ENCODE measurements around the gene SUPT5H.

Gene SUPT5H

DNA sequence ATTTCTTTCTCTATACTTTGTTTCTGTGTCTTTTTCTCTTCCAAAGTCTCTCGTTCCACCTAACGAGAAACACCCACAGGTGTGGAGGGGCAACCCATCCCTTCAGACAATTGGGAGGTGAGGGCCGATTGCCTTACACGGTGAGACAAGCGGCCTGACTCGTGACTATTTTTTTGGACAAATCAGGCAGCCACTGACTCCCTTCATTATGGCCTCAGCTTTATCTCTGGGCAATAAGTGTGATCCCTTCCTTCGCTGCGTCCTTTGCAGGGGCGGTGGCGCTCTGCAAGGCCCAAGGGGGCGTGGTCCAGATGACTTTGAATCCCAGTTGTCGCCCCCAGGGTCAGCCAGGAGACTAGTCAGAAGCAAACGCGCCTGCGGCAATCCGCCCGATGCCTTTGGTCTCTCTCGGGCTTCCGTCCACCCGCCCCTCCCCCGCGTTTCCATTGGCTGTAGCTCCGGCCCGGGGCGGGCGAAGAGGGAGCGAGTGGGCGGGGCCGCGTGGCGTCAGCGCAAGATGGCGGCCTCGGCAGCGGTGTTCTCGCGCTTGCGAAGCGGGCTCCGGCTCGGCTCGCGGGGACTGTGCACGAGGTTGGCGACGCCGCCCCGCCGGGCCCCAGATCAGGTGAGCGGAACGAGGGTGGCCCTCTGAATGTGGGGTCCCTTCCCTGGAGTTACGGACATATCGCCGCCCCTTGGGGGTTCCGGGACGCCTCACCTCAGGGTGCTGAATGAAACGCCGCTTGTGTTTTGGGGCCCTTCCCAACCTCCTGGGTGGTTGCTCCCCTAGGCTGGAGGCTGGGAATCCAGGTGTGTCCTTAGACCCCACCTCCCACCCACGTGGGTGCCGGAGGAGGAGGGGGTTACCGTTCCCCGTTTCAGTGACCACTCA lies 35.2 kb downstream of the SUPT5H start, which contains the start of gene TIMM50:
Gene TIMM50 (plus strand): TSS at position 502 of the 892 bp plus-strand sequence. CDS start 16 bp downstream, at position 518.
- TF ChIP-seq, protein P1, sequence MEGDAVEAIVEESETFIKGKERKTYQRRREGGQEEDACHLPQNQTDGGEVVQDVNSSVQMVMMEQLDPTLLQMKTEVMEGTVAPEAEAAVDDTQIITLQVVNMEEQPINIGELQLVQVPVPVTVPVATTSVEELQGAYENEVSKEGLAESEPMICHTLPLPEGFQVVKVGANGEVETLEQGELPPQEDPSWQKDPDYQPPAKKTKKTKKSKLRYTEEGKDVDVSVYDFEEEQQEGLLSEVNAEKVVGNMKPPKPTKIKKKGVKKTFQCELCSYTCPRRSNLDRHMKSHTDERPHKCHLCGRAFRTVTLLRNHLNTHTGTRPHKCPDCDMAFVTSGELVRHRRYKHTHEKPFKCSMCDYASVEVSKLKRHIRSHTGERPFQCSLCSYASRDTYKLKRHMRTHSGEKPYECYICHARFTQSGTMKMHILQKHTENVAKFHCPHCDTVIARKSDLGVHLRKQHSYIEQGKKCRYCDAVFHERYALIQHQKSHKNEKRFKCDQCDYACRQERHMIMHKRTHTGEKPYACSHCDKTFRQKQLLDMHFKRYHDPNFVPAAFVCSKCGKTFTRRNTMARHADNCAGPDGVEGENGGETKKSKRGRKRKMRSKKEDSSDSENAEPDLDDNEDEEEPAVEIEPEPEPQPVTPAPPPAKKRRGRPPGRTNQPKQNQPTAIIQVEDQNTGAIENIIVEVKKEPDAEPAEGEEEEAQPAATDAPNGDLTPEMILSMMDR (IDR thresholded peaks at IDR 0.05; ENCODE audit: insufficient read depth, low read length, poor library complexity, severe bottlenecking): no peak
- Histone ChIP-seq H3K36me3 (ENCODE audit: control insufficient read depth, insufficient read depth, low read length) (peaks cover 11% of the 10 kb centered on the region), H3K27me3 (replicated peaks; ENCODE audit: control insufficient read depth, insufficient read depth, low read length) (no peaks in the 10 kb centered on the region), H3K4me3 (replicated peaks; ENCODE audit: low read depth, low read length) (peak within 1 kb of the TSS; percentile 77)
- peak; percentile 96 for DNase-seq (ENCODE audit: extremely low read depth, insufficient read length)

DNA sequence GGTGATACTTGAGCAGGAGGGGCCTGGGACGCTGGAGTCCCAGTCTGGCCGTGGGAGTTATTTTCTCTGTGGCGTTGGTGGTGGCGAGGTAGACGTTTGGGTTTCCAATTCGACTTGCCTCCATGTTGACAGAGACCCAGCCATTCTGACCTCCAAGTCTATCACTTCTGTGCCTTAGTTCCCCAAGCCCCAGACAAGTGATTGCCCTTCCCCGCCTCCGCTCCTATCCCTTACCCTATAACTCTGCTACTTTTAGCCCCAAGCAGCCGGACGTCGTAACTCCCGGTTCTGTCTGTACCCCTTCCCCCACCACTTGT lies 35.8 kb downstream of the SUPT5H start:
- peaks cover 10% of the 10 kb centered on the region for H3K36me3 ChIP-seq (ENCODE audit: control insufficient read depth, insufficient read depth, low read length)
- TF ChIP-seq, protein P1 (IDR thresholded peaks at IDR 0.05; ENCODE audit: insufficient read depth, low read length, poor library complexity, severe bottlenecking): no peak
- H3K27me3 ChIP-seq (replicated peaks; ENCODE audit: control insufficient read depth, insufficient read depth, low read length): no peaks in the 10 kb centered on the region
- DNase-seq (ENCODE audit: extremely low read depth, insufficient read length): no peak
- peak overlapping the region; percentile 77 for H3K4me3 ChIP-seq (replicated peaks; ENCODE audit: low read depth, low read length)

DNA sequence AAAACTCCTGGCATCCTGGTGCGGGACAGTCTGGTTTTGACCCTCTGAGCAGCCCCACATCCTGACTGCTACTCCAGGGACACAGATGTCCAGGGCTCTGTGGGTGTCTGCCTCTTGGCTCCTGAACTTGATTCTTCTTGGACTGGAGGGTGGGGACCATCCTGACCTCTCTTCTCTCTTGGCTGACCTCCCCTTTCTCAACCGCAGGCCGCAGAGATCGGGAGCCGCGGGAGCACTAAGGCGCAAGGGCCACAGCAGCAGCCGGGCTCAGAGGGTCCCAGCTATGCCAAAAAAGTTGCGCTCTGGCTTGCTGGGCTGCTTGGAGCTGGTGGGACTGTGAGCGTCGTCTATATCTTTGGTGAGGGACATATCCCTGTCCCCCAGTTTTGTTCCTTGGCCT lies 36.3 kb downstream of the SUPT5H start:
- Histone ChIP-seq H3K36me3 (ENCODE audit: control insufficient read depth, insufficient read depth, low read length) (peaks cover 11% of the 10 kb centered on the region), H3K27me3 (replicated peaks; ENCODE audit: control insufficient read depth, insufficient read depth, low read length) (no peaks in the 10 kb centered on the region), H3K4me3 (replicated peaks; ENCODE audit: low read depth, low read length) (peak overlapping the region; percentile 77)
- no peak for DNase-seq (ENCODE audit: extremely low read depth, insufficient read length)
- TF ChIP-seq, protein P1 (IDR thresholded peaks at IDR 0.05; ENCODE audit: insufficient read depth, low read length, poor library complexity, severe bottlenecking): no peak

DNA sequence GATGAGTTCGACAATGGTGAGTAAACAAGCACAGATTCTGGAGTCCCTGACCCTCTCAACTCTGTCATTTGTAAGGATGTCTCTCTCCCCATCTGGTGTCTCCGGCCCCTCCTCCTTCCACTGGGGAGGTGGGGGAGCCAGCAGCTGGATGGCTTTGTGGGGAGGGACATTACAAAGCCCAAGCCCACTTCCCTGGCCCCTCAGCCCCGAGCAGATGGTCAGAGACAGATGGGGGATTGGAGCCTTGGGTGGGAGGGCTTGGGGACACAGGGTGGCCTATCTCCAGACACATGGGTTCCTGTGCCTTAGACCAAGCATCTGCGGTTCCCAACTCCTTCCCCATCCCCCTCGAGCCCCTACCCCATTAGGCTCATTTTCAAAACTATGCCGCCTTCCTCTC lies 37.8 kb downstream of the SUPT5H start:
- TF ChIP-seq, protein P1 (IDR thresholded peaks at IDR 0.05; ENCODE audit: insufficient read depth, low read length, poor library complexity, severe bottlenecking): no peak
- Histone ChIP-seq H3K4me3 (replicated peaks; ENCODE audit: low read depth, low read length) (no peak overlapping the region), H3K36me3 (ENCODE audit: control insufficient read depth, insufficient read depth, low read length) (peaks cover 14% of the 10 kb centered on the region), H3K27me3 (replicated peaks; ENCODE audit: control insufficient read depth, insufficient read depth, low read length) (no peaks in the 10 kb centered on the region)
- no peak for DNase-seq (ENCODE audit: extremely low read depth, insufficient read length)

DNA sequence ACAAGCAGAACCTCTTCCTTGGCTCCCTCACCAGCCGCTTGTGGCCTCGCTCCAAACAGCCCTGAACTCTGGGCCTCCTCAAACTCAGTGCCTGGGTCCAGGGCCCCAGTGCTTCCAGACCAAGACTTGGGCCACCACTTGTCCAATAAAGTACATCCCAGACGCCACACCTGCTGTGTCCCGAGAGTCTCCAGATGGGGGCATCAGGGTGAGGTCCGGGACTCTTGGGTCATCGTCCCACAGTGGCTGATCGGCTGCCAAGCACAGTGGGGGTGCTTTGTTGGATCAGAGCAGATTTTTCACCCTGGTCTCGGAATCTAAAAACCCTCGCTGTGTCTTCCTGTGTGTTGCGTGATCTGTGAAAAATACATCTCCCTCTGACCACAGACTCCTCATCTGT lies 44.4 kb downstream of the SUPT5H start:
- TF ChIP-seq, protein P1 (IDR thresholded peaks at IDR 0.05; ENCODE audit: insufficient read depth, low read length, poor library complexity, severe bottlenecking): no peak
- Histone ChIP-seq H3K27me3 (replicated peaks; ENCODE audit: control insufficient read depth, insufficient read depth, low read length) (no peaks in the 10 kb centered on the region), H3K4me3 (replicated peaks; ENCODE audit: low read depth, low read length) (no peak overlapping the region), H3K36me3 (ENCODE audit: control insufficient read depth, insufficient read depth, low read length) (peaks cover 26% of the 10 kb centered on the region)
- no peak for DNase-seq (ENCODE audit: extremely low read depth, insufficient read length)

Measured in GM06990 (cell line).